ENCODE results near the gene RAD18.

GRCh38 chr3:8835385-8835784 lies 127.9 kb downstream of the RAD18 start:
- TF ChIP-seq BACH2 (CRISPR knock-in tag; IDR thresholded peaks at IDR 0.05; ENCODE audit: borderline replicate concordance) (no peak), ZFP30 (CRISPR knock-in tag; IDR thresholded peaks at IDR 0.05) (no peak), TOX (CRISPR knock-in tag; IDR thresholded peaks at IDR 0.05; ENCODE audit: borderline replicate concordance) (no peak), ZC3H10 (CRISPR knock-in tag; IDR thresholded peaks at IDR 0.05) (no peak), ZNF70 (CRISPR knock-in tag; IDR thresholded peaks at IDR 0.05) (no peak), CSDC2 (CRISPR knock-in tag; IDR thresholded peaks at IDR 0.05) (no peak), SNAI2 (CRISPR knock-in tag; IDR thresholded peaks at IDR 0.05) (no peak), PPARA (CRISPR knock-in tag; IDR thresholded peaks at IDR 0.05; ENCODE audit: borderline replicate concordance) (no peak), CSRNP3 (CRISPR knock-in tag; IDR thresholded peaks at IDR 0.05) (no peak), PATZ1 (CRISPR knock-in tag; IDR thresholded peaks at IDR 0.05; ENCODE audit: borderline replicate concordance) (no peak), CREB5 (CRISPR knock-in tag; IDR thresholded peaks at IDR 0.05; ENCODE audit: low read depth) (no peak)

Measured in SK-N-SH treated with all-trans-retinoic acid at 6 μM for 48 hours (cell line).